GM10266 (cell line): ENCODE data around the gene SRP54.

ENCODE experiments used
- DNase-seq: peaks from one replicate; pipeline ENCODE4 v3.0.0; 2012; ENCODE audit errors: extremely low spot score
- CTCF ChIP-seq: IDR thresholded peaks from 2 replicates; pipeline ENCODE4 v1.5.1; 2012; ENCODE audit warnings: mild to moderate bottlenecking, low read depth; ENCODE audit not compliant: control insufficient read depth, insufficient read depth; ENCODE audit errors: missing control alignments

Gene SRP54

GRCh38 chr14:34983786-34984185, 994 bp downstream of the SRP54 start:
- DNase-seq, result no peak
- TF ChIP-seq CTCF, result no peak

- TF ChIP-seq CTCF, result no peak
- no peak for DNase-seq
These were observed 2.9 kb downstream of the SRP54 start for GRCh38 chr14:34985740-34986139.

DNA sequence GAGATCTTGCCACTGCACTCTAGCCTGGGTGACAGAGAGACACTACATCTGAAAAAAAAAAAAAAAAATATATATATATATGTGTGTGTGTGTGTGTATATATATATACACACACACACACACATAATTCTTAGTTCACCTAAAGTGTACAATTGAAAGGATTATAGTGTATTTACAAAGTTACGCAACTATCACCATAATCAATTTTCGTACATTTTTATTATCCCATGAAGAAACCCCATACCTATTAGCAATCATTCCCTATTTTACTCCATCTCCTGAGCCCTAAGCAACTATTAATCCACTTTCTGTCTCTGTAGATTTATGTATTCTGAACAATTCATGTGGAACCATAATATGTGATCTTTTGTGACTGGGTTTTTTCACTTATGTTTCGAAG, 4.4 kb downstream of the SRP54 start:
- no peak for DNase-seq
- no peak for TF ChIP-seq CTCF

DNA sequence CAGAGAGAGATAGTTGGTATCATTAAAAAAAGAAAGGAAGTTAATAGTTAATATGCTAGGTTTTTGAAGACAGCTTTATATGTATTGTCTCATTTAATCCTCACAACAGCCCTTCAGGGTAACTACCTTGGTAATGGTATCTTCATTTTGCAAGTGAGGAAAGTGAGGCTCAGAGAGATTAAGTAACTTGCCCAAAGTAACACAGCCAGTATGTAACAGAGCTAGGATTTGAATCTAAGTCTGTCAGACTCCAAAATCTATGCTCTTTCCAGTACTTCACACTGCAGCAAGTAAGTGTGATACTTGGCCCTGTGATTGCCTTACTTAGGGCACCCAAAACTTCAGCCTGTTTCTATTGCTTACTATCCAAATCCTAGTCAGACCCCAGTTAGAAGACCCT, 7.0 kb downstream of the SRP54 start:
- no peak for TF ChIP-seq CTCF
- DNase-seq, result no peak

- DNase-seq, result no peak
- TF ChIP-seq CTCF, result no peak
These were observed 10.6 kb downstream of the SRP54 start for GRCh38 chr14:34993426-34993825.

DNA sequence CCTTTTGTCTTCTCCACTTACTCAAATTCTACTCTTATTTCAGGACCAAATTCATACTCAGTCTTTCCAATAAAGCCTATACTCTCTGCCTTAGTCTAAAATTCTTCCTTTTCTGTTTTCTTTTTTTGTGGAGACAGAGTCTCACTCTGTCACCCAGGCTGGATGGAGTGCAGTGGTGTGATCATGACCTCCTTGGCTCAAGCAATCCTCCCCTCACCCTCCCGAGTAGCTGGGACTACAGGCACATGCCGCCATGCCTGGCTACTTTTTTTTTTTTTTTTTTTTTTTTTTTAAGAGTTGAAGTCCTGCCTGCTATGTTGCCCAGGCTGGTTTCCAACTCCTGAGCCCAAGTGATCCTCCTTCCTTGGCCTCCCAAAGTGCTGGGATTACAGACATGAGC, 11.9 kb downstream of the SRP54 start:
- no peak for TF ChIP-seq CTCF
- no peak for DNase-seq

DNA sequence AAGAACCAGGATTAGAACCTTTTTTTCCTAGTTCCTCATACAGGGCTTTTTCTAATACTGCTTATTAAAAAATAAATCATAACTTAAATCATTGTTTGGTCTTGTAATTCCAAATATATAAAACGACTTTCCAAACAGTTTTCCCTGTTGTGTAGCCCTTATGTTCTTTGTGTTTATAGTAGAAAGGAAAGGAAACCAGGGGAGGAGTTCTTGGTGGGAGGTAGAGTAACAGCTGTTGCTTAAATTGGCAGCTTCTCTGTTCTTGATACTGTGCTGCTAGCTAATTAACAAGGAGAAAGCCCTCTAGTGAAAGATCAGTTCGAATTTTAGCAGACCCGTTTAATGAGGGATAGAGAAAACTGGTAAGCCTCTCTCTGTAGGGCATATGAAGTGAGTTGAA, 15.0 kb downstream of the SRP54 start:
- no peak for DNase-seq
- TF ChIP-seq CTCF, result no peak

DNA sequence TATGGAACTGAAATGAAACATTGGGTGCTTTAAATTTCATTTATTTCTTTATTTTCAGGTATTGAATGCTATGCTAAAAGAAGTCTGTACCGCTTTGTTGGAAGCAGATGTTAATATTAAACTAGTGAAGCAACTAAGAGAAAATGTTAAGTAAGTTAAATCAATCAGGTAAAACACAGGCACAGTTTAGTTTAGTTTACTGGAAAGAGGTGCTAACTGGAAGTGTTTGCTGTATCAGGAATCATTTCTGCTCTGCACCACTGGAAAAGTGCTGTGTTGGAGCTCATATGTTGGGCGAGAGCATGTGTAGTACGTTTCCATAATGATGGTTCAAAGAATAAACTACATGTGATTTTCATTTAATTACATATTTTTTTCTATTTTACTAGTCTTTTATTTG, 16.7 kb downstream of the SRP54 start:
- no peak for TF ChIP-seq CTCF
- DNase-seq, result no peak
